OCI-LY1 (cell line): ENCODE measurements around the gene HMX1.

Source experiments
- H2AFZ ChIP-seq: fragments of 200-600 bp; sonication (generic), shearing (Covaris generic); 2 replicates; pipeline ENCODE4 v1.6.0; 2014; ENCODE audit warnings: antibody characterized with exemption, mild to moderate bottlenecking, low read length
- H3F3A ChIP-seq: fragments of 200-600 bp; sonication (generic), shearing (Covaris generic); 2 replicates; pipeline ENCODE4 v1.6.0; 2014; ENCODE audit warnings: mild to moderate bottlenecking, antibody characterized with exemption, low read length, moderate library complexity; ENCODE audit not compliant: insufficient read depth
- H3K27ac ChIP-seq: fragments of 200-600 bp; sonication (generic); 2 replicates; pipeline ENCODE4 v1.5.1; 2014; ENCODE audit warnings: low read length, mixed run types, mild to moderate bottlenecking, low read depth; ENCODE audit not compliant: poor library complexity, severe bottlenecking
- H3K27me3 ChIP-seq: fragments of 200-600 bp; sonication (generic); 2 replicates; pipeline ENCODE4 v1.6.0; 2014; ENCODE audit warnings: antibody characterized with exemption, mild to moderate bottlenecking, low read length, moderate library complexity; ENCODE audit not compliant: insufficient read depth
- H3K36me3 ChIP-seq: fragments of 200-600 bp; sonication (generic); 2 replicates; pipeline ENCODE4 v1.6.1; 2014; ENCODE audit warnings: mild to moderate bottlenecking, antibody characterized with exemption, low read length, moderate library complexity, mixed read lengths; ENCODE audit not compliant: insufficient read depth
- H3K4me1 ChIP-seq: fragments of 200-600 bp; sonication (generic); 2 replicates; pipeline ENCODE4 v1.5.1; 2014; ENCODE audit warnings: mild to moderate bottlenecking, low read length, moderate library complexity; ENCODE audit not compliant: insufficient read depth, severe bottlenecking
- H3K4me2 ChIP-seq: fragments of 200-600 bp; sonication (generic), shearing (Covaris generic); 2 replicates; pipeline ENCODE4 v1.6.1; 2014; ENCODE audit warnings: low read length
- H3K4me3 ChIP-seq: fragments of 200-600 bp; sonication (generic); 2 replicates; pipeline ENCODE4 v1.5.1; 2014; ENCODE audit warnings: low read length, low read depth, mild to moderate bottlenecking, mixed read lengths; ENCODE audit not compliant: poor library complexity, severe bottlenecking
- H3K79me2 ChIP-seq: fragments of 200-600 bp; shearing (Covaris generic); 2 replicates; pipeline ENCODE4 v1.6.1; 2016; ENCODE audit warnings: mixed run types, low read length, mixed read lengths; ENCODE audit not compliant: insufficient read depth
- H3K9ac ChIP-seq: fragments of 200-600 bp; sonication (generic), shearing (Covaris generic); 2 replicates; pipeline ENCODE4 v1.6.1; 2014; ENCODE audit warnings: mild to moderate bottlenecking, low read length, mixed read lengths
- H3K9me2 ChIP-seq: fragments of 200-600 bp; sonication (generic), shearing (Covaris generic); 2 replicates; pipeline ENCODE4 v1.6.1; 2014; ENCODE audit warnings: low read depth, mild to moderate bottlenecking, low read length, mixed read lengths
- H3K9me3 ChIP-seq: fragments of 200-600 bp; shearing (Covaris generic); 2 replicates; pipeline ENCODE4 v1.6.1; 2014; ENCODE audit warnings: low read length, mixed read lengths
- H4K20me1 ChIP-seq: fragments of 200-600 bp; sonication (generic), shearing (Covaris generic); 2 replicates; pipeline ENCODE4 v1.6.0; 2016; ENCODE audit warnings: mild to moderate bottlenecking, low read length; ENCODE audit not compliant: insufficient read depth
- EZH2 ChIP-seq: fragments of 200-600 bp; sonication (generic), shearing (Covaris generic); IDR thresholded peaks from 2 replicates; pipeline ENCODE4 v1.8.0; 2017; ENCODE audit warnings: borderline replicate concordance, mixed run types, mild to moderate bottlenecking, antibody characterized with exemption, low read length, moderate library complexity, mixed read lengths
- TF ChIP-seq, protein P1 (sequence below): fragments of 200-600 bp; sonication (generic), shearing (Covaris generic); IDR thresholded peaks from 2 replicates; pipeline ENCODE4 v1.5.1; 2017; ENCODE audit warnings: mild to moderate bottlenecking, antibody characterized with exemption, low read length, moderate library complexity, mixed read lengths

The HMX1 gene

DNA sequence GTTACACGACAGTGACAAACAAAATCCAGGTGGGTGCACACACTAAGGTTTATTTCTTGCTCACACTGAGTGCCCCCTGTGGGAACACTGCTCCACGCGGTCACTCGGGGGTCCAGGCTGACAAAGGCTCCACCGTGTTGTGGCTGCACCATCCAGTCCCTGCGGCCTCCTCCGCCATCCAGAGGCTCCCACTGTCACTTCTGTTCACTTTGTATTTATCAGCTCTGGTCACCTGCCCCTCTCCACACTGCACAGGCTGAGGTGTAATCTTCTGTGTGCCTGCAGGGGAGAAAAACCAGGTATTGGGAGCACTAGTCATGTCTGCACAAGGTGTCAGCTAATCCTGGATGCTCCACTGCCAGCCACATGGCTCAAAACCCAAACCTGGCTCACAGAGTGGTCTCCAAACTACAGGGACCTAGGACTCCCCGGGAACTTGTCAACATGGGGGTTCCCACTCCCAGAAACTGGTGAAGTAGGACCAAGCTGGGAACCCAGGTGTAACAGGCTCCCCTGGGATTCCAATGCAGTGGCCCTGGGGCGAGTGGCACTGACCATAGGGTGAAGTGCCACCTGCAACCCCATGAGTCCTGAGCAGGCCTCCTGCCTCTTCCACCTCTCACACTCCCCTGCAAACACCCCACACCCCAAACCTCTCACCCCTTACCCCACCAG lies 25.5 kb downstream of the HMX1 start:
- Histone ChIP-seq H3K27ac (no peak overlapping the region), H3F3A (no peaks in the 10 kb centered on the region), H3K9ac (no peak overlapping the region), H3K4me3 (no peak overlapping the region), H3K79me2 (no peaks in the 10 kb centered on the region), H3K9me3 (no peaks in the 10 kb centered on the region), H4K20me1 (no peaks in the 10 kb centered on the region), H3K36me3 (no peaks in the 10 kb centered on the region), H3K4me1 (no peaks in the 10 kb centered on the region), H3K9me2 (no peaks in the 10 kb centered on the region), H2AFZ (no peak overlapping the region), H3K27me3 (no peaks in the 10 kb centered on the region), H3K4me2 (no peak overlapping the region)
- TF ChIP-seq EZH2, result no peak
- TF ChIP-seq, protein P1, sequence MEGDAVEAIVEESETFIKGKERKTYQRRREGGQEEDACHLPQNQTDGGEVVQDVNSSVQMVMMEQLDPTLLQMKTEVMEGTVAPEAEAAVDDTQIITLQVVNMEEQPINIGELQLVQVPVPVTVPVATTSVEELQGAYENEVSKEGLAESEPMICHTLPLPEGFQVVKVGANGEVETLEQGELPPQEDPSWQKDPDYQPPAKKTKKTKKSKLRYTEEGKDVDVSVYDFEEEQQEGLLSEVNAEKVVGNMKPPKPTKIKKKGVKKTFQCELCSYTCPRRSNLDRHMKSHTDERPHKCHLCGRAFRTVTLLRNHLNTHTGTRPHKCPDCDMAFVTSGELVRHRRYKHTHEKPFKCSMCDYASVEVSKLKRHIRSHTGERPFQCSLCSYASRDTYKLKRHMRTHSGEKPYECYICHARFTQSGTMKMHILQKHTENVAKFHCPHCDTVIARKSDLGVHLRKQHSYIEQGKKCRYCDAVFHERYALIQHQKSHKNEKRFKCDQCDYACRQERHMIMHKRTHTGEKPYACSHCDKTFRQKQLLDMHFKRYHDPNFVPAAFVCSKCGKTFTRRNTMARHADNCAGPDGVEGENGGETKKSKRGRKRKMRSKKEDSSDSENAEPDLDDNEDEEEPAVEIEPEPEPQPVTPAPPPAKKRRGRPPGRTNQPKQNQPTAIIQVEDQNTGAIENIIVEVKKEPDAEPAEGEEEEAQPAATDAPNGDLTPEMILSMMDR, result no peak

DNA sequence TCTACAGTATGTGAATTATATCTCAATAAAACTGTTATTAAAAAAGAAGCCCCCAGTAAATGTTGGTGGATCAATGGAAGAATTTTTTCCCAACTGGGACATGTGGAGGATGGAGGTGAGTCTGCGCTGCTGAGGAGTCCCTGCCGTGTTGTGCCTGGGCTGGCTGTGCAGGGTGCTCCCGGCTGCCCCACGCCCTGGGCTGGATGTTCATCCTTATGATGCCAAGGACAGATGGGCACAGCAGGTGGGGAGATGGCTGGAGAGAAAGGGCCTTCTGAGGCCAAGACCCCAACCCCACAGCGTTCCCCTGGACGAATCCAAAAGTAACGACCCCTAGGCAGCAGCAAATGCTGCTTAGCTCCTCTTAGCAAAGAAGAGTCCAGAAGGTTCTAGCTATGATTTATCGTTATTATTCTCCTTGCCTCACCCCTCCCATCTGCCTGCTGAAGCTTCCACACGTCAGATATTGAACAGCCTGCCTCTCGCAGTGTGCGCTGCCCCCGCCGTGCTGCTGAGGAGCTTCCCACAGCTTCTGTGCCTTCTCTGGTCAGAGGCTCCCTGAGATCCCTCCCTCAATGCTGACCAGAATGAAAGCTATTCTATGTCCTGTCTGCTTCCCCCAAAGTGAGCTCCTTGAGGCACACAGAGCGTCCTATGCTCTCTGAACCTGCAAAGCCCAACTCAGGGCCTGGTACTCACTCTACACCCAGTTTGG lies 26.5 kb downstream of the HMX1 start:
- H3K27ac ChIP-seq, result no peak overlapping the region
- no peaks in the 10 kb centered on the region for H4K20me1 ChIP-seq
- no peaks in the 10 kb centered on the region for H3K27me3 ChIP-seq
- no peaks in the 10 kb centered on the region for H3F3A ChIP-seq
- no peak overlapping the region for H3K4me2 ChIP-seq
- no peaks in the 10 kb centered on the region for H3K36me3 ChIP-seq
- no peak overlapping the region for H3K4me3 ChIP-seq
- H3K79me2 ChIP-seq, result no peaks in the 10 kb centered on the region
- H2AFZ ChIP-seq, result no peak overlapping the region
- H3K9me3 ChIP-seq, result no peaks in the 10 kb centered on the region
- H3K9ac ChIP-seq, result no peak overlapping the region
- H3K9me2 ChIP-seq, result no peaks in the 10 kb centered on the region
- TF ChIP-seq EZH2, result no peak
- TF ChIP-seq, protein P1, result no peak
- no peaks in the 10 kb centered on the region for H3K4me1 ChIP-seq

DNA sequence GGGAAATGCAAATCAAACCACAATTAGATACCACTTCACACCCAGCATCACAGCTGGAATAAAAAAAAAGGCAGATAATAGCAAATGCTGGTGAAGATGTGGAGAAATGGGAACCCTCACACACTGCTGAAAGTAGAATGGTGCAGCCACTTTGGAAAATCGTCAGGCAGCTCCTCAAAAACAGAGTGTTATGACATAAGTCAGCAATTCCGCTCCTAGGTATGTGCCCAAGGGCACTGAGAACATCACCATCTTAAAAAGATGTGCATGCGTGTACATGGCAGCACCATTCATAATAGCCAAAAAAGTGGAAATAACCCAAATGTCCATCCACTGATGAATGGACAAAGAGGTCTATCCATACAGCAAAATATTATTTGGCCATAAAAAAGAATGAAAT lies 28.0 kb downstream of the HMX1 start:
- no peaks in the 10 kb centered on the region for H3K79me2 ChIP-seq
- no peaks in the 10 kb centered on the region for H3K4me1 ChIP-seq
- no peaks in the 10 kb centered on the region for H3K36me3 ChIP-seq
- TF ChIP-seq, protein P1, result no peak
- no peak for TF ChIP-seq EZH2
- H3F3A ChIP-seq, result no peaks in the 10 kb centered on the region
- no peak overlapping the region for H3K4me2 ChIP-seq
- H3K9me3 ChIP-seq, result no peaks in the 10 kb centered on the region
- no peak overlapping the region for H2AFZ ChIP-seq
- H3K9me2 ChIP-seq, result no peaks in the 10 kb centered on the region
- no peak overlapping the region for H3K4me3 ChIP-seq
- H3K9ac ChIP-seq, result no peak overlapping the region
- H3K27ac ChIP-seq, result no peak overlapping the region
- no peaks in the 10 kb centered on the region for H3K27me3 ChIP-seq
- no peaks in the 10 kb centered on the region for H4K20me1 ChIP-seq
